Measurements from ENCODE around the gene HECA. TPM values are rescaled to one million over a fixed set of nuclear protein-coding genes. Genes with fewer than 3 reads are reported as not detected.
"Not testable (repeated sequence)": the region's sequence is repeated elsewhere in the genome, so short reads cannot be mapped to it uniquely, and the experiment has no call there.

HECA gene
- polyA plus RNA-seq, 12 donors = 19.6 to 31.4 (median 20.7) TPM; not detected in 1

DNA sequence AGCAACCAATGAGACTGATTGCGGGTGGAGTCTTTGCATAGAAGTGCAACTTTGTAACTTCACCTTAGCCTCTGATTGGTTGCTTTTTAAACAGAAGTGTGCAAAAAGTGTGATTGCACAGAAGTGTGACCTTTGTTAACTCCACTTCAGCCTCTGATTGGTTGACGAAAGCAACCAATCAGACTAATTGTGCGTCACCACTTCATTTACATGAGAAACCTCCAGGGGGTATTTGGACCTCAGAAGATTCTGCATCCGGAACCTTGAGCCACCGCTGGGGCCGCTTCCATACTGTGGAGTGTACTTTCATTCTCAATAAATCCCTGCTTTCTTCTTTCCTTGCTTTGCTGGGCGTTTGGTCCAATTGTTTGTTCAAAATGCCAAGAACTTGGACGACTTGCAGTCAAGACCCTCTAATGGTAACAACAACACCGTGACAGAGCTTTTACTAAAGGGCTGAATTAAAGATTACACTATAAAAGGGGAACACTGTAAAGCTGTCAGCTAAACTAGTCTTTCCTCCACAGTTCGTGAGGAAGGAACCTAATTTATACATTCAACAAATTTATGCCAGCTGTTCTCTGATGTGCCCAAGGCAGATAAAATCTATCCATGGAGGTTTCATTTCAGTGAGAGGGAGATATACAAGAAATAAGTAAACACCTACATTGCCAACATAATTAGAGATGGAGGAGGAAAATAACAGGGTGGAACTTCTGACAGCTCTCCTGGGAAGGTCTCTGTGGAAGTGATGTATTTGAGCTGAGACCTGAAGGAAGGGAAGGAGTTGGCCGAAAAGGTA, 1.4 kb upstream of the HECA start:
- no peak for DNase-seq

DNA sequence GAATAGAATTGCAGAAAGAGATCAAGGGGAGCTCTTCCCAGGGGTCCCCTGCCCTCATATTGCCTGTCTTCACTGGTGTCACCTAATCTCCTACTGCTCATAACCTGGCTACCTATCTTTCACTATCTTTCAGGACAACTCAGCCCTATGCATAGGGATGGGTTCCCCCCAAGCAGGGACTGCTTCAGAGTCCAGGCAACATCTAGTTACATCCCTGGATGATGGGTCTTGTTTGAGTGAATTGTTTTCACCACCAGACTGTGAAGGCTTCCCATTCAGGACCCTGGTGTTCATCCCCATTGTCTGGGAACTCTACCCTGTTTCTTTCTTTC, 850 bp upstream of the HECA start:
- DNase-seq = no peak

DNA sequence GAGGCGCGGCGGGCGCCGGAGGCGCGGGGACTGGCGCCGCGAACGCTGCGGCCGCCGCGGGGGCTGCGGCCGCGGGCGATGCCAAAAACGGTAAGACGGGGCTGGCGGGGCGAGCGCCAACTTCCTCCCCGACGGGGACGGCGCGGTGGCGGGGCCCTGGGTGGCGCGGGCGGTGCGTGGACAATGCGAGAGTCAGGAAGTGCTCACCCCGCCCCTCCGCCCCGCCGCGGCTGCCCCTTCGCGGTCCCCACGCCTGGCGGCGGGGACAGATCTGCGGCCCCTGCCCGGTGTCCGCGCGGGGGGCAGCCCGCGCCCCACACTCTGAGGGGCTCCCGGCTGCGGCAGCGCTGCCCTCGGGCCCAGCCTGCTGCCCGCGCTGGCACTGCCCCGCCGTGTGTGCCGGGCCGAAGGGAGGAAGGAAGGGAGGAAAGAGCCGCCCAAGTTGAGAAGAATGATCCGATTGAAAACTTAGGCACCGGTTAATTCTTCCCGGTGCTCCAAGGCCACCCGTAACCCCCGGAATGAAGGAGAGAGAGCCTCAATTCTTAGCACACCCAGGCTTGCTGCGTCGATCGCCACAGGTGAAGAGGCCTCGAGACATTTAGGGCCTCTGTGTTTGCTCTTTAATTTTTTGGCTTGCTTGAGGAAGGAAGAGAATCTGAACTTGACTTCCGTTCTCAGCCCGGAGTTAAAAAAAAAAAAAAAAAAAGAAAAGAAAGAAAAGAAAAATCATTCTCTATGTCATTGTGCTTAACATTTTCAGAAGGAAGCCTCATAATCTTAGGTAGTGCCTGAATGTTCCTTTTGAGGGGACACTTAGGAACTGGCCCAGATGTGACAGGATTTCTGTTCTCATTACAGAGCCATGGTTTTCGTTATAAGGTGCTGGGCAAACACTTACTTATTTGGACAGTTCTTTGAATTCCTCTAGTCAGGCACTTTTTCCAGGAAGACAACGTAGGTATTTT, 982 bp downstream of the HECA start:
- DNase-seq = peak; percentile 63

DNA sequence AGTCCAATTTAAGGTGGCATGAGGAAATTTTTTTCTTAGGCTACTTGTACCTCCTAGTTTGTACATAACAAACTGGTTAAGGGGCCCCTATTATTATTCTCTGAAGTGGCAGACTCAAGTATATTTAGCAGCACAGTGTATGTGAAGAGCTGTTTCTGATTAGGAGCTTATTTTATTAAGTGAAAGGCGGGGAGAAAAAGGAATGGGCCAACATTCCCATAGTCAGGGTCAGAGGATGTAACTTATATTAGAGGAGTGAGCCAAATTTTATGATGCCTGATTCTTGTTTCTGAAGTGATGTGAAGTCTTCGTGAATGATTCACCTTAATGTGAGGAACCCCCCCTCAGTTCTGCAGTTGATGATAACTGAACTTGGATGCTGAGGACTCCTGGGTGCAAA, 2.8 kb downstream of the HECA start:
- no peak for DNase-seq

DNA sequence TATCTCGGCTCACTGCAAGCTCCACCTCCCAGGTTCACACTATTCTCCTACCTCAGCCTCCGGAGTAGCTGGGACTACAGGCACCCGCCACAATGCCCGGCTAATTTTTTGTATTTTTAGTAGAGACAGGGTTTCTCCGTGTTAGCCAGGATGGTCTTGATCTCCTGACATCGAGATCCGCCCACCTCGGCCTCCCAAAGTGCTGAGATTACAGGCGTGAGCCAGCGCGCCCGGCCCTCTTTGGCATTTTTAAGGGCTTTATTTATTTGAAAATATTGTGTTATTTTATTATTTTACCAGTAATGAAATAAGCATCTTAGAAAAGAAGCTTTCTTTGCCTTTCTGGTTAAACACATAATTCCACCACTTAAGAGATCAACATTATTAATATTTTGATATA, 6.0 kb downstream of the HECA start:
- not testable (repeated sequence) for DNase-seq

DNA sequence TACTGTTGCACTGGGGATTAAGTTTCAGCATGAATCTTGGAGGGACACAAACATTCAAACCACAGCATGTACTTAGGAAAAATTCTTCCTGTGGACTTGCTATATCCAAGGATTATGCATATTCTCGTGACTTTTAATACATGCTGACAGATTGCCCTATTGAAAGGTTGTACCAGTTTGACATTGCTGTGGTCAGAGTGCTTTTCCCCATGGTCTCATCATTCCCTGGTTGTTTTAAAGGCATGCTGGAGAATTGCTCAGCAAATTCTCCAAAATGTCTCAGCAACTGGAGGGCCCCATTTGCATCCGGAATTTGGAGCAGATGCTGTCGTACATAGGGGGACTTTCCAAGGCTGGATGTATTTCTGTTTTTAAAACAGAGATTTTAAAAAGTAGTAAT, 7.4 kb downstream of the HECA start:
- DNase-seq = no peak

DNA sequence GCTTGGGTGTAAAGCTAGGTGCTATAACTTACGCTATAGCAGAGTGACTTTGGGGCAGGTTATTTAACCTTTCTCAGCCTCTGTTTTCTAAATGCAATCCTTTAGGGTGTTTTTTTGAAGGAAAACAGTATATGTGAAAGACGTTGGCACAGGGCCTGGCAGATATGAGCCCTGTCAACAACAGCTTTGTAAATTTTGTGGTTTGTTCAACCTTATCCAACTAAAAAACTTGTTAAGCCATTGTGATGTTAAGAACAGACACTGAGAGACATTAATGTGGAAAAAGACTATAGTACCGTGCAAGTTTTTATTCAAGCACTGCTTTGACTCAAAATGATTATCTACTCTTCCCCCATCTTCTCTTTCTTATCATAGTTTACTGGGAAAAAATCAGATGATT, 8.2 kb downstream of the HECA start:
- DNase-seq = no peak

DNA sequence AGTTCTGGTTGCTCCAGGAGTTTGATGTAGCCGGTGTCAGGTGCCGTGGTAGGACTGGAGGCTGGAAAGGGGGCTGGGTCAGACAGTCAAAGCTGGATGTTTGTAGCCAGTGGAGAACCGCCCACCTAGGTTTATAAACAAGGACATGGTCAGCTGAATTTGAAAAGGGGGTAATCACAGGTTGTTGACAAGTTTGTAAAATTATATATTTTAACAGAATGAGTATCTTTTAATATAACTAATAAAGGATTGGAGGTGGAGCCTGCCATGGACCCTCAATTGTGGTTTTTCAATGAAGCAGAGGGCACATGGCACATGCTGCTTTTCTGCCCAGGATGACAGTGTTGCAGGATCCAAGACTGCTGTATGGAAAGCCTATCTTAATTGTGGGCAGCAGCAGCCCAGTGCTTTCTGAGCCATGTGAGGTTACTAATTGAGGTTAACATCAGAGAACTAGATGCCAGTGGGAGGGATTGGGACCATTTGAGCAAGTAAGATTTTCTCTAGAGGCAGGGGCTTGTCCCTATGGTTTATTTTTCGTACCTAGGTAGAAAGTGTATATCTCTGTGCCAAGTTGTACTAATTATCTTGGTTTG, 9.7 kb downstream of the HECA start:
- no peak for DNase-seq

DNA sequence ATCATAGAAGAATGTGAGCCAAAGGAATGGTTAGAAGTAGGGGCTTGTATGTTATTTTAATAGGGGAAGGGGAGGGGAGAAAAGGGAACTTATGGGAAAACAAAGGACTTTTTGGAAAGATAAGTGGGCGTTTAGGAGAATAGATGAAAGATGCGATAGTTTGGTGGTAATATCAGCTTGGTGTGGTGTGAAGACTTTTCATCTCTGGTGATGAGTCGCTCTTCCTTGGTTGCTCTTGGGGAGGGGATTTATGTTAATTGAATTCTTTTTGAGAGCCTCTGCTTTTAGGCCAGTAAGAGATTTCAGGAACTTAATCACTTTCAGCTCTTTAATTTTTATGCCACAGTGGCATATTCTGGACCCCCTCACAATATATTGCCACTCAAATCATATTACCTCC, 10.8 kb downstream of the HECA start:
- DNase-seq = no peak

DNA sequence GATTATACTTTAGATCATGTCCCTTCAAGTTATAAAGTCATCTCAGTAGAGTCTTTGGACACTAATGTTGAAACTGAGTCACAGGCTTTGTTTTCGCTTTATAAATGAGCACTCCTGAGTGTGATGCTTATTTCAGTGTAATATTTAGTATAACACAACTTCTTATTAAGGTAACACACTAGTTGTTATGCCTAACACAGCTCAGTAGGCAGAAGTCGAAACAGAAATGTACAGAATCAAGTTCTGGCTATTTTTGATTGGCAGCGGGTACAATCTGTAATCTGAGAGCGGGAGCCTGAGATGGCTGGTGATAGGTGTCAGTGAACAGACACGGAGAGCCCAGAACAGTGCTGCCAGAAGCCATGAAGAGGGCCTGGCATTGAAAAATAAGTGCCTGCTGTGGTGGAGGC, 11.4 kb downstream of the HECA start:
- DNase-seq = no peak

DNA sequence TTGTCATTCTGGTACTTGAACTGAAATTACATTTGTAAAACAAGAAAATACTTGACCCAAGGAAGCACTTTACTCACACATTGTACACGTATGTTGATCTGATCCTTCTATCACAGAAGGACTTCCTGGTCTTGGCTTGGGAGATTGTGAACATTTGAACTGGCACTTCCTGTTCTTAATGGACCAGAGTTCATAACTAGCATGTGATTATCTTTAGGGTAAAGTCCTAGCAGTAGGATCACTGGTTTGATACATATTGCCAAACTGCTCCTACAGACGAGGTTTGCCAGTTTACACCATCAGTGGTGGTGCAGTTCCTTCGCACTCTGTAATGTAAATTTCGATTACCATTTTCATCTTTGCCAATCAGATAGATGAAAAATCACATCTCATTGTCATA, 12.7 kb downstream of the HECA start:
- no peak for DNase-seq

DNA sequence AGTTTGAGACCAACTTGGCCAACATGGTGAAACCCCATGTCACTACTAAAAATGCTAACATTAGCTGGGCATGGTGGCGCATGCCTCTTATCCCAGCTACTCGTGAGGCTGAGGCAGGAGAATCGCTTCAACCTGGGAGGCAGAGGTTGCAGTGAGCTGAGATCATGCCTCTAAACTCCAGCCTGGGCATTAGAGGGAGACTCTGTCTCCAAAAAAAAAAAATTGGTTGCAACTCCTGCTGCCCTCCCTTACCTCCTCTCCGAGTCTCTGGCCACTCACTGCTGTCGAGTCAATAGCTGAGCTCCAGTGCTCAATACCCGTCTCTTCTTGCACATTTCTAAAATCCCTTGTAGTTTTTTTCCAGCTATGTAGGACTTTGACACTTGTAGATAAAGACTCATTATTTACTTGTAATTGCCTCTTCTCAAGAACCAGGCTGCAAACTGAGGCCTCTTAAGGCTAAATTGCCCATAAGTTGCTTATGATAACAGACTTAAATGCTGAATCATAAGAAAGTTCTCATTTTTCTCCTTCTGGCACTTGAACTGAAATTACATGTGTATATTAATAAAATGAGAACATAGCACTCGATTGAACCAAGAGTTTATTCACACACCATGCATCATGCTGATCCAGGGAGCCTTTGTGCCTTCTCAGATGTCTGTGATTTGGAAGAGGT, 13.8 kb downstream of the HECA start:
- DNase-seq = no peak

DNA sequence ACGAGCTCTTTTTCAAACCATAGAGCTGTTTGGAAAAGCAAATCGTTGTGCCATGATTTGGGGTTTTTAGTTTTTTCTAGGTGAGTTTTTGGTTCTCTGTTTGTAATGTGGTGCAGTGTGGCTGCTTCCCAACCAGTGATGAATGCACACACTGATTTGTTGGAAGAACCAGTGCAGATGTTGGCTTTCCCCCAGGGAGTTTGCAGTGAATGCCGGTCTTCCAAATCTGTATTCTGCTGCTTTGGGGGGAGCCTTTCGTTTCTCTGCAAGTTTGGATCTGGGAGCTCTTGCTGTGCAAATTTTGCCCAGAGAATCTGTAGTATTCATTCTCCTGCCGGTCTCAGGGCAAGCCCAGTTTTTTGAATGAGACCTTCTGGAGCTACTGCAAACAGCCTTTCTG, 14.5 kb downstream of the HECA start:
- DNase-seq = no peak

DNA sequence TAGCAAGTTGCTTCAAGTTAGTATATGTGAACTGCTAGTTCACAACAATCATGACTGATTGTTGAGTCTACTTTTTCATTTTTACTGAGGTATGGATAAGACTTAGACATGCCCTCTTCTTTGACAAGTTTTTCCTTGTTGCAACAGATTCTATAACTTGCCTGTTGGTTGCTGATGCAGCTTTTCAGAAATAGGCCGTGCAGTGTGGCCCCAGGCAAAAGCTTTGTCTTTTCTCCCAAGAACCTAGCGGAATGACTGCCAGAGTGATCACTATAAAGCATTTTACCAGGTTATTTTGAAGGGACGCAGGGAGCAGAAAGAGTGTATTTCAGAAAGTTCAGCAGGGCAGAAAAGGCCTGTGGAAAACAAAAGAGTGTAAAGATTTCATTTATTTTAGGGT, 16.0 kb downstream of the HECA start:
- no peak for DNase-seq

DNA sequence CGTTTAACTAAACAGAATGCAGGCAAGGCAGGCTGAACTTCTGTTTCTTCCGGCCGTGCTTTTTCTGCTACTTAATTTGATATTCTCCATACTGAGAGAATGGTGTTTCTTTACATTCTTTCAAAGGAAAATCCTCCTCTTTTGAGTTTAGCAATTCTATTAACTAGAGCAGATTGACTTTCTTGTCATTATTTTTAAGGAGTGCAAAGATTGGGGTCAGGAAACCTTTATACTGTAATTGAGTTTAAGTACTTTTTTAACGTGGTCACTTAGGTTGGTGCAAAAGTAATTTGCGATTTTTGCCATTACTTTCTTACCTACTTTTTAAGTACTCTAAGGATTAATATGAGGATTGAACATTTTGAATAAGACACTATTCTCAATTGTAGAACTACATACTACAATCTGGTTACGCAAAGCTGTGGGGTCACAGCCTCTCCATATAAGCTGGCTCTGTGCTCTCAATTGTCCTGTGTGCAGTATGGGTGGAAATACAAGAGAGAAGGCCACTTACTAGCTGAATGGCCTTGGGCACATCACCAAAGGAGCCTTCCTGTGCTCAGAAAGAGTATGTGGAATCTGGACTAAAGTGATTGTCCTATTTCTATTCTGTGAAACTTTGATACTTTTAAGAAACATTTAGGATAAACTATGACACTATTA, 16.7 kb downstream of the HECA start:
- DNase-seq = no peak

DNA sequence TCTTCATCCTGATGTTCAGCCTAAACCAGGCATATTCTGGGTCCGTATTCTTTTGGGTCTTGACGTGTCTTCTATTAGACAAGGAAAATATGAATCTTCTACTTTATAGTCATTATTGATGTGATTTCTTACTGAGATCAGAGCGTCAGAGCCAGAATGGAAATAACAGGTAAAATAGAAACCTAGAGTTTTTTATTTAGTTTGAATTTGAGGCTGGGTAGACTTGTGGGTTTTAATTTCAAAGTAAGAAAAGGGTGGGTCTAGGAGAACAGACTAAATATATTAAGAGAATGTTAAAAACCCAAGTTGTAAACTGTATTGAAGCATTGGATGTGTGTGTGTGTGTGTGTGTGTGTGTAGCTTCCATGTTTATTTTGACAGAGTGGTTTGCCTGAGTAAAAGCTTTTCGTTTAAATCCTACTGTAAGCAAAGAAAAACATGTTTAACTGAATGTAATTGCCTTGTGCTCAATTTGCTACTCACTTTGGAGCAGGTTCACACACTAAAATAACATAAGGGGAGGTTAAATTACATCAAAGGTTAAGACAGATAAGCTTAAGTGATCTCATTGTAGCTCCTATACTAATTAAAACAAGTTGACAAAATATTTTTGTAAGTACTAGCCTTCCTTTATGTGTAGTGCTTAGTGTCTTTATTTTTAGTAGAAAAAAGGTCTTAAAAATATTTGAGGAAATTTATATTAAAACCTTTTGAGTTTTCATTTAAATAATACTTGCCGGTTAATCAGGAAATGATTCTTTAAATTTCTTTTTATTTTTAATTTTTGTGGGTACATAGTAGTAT, 17.4 kb downstream of the HECA start:
- no peak for DNase-seq

DNA sequence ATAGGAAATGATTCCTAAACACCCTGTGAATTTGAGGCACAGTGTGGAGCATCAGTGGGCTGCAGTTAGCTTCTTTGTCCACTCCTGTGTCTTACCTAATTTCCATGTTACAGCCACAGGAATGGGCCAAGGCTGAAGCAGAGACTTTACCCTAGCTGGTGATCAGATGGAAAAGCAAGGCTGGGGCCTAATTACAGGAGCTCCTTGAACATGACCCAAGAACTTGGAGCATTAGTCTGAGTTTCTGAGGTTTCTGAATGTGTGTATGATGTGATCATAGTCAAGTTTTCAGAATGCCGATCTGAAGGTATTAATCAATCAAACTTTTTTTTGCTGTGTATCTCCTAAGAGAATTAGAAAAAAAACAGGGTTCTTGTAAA, 18.0 kb downstream of the HECA start:
- no peak for DNase-seq

DNA sequence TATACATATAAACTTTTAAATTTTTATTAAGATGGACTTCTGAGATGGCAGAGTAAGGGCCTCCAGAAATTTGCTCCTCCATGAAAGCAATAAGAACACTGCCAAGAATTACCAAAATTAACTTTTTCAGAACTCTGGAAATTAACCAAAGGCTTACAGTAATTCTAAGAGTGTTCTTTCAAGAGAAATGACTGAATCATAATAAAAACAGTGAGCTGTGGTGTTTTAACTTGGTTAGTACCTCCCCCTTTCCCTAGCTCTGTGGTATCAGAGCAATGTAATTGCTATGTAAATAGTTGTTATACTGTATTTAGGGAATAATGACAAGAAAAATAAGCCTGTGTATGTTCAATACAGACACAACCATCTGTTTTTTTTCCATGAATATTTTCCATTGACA, 19.0 kb downstream of the HECA start:
- DNase-seq = no peak

DNA sequence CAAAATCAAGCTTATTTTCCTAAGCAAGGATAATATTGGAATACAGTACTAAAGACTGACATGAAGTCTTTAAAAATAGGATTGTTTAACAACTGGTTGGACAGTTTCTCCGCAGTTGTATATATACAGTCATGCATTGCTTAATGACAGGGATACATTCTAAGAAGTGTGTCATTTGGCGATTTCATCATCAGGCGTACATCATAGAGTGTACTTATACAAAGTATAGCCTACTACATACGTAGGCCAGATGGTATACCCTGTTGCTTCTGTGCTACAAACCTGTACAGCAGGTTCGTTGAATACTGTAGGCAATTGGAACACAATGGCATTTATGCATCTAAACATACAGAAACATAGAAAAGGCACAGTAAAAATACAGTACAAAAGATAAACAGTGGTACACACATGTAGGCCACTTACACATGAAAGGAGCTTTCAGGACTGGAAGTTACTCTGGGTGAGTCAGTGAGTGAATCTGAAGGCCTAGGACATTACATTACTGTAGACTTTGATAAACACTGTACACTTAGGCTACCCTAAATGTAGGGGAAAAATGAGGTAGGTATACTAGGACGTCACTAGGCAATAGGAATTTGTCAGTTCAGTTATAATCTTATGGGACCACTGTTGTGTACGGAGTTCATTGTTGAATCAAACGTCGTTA, 20.1 kb downstream of the HECA start:
- no peak for DNase-seq

DNA sequence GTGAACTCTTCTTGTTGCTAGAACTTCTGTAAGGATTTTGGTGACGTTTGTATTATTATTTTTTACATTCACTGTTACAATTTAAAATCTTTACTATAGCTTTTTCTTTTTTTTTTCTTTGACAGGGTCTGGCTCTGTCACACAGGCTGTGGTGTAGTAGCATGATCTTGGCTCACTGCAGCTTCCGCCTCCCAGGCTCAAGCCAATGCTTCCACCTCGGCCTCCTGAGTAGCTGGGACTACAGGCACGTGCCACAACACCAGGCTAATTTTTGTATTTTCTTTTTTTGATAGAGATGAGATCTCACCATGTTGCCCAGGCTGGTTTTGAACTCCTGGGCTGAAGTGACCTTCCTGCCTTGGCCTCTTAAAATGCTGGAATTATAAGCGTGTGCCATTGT, 21.2 kb downstream of the HECA start:
- DNase-seq = no peak

All from muscle of arm (tissue), 12 donors.